GM06990 (cell line): ENCODE data around the gene SSTR3.

Experiments
- DNase-seq: peaks from one replicate; pipeline ENCODE4 v3.0.0-alpha.2; 2011; ENCODE audit not compliant: insufficient read length; ENCODE audit errors: extremely low read depth
- H3K27me3 ChIP-seq: replicated peaks from 2 replicates; pipeline ENCODE4 v1.6.0; 2011; ENCODE audit warnings: low read length; ENCODE audit not compliant: control insufficient read depth, insufficient read depth
- H3K36me3 ChIP-seq: 2 replicates; pipeline ENCODE4 v1.5.1; 2011; ENCODE audit warnings: low read length; ENCODE audit not compliant: control insufficient read depth, insufficient read depth
- H3K4me3 ChIP-seq: replicated peaks from 2 replicates; pipeline ENCODE4 v1.5.1; 2011; ENCODE audit warnings: low read depth, mild to moderate bottlenecking, control low read depth, low read length
- TF ChIP-seq, protein P1 (sequence below): IDR thresholded peaks from 2 replicates; pipeline ENCODE4 v1.5.1; 2011; ENCODE audit warnings: low read length, control low read depth, mild to moderate bottlenecking, inconsistent platforms; ENCODE audit not compliant: insufficient read depth, poor library complexity, severe bottlenecking

SSTR3 gene

GRCh38 chr22:37184380-37184755 lies 27.9 kb downstream of the SSTR3 start:
- no peak for DNase-seq
- Histone ChIP-seq H3K4me3 (no peak overlapping the region), H3K36me3 (no peaks in the 10 kb centered on the region), H3K27me3 (no peaks in the 10 kb centered on the region)
- TF ChIP-seq, protein P1, sequence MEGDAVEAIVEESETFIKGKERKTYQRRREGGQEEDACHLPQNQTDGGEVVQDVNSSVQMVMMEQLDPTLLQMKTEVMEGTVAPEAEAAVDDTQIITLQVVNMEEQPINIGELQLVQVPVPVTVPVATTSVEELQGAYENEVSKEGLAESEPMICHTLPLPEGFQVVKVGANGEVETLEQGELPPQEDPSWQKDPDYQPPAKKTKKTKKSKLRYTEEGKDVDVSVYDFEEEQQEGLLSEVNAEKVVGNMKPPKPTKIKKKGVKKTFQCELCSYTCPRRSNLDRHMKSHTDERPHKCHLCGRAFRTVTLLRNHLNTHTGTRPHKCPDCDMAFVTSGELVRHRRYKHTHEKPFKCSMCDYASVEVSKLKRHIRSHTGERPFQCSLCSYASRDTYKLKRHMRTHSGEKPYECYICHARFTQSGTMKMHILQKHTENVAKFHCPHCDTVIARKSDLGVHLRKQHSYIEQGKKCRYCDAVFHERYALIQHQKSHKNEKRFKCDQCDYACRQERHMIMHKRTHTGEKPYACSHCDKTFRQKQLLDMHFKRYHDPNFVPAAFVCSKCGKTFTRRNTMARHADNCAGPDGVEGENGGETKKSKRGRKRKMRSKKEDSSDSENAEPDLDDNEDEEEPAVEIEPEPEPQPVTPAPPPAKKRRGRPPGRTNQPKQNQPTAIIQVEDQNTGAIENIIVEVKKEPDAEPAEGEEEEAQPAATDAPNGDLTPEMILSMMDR: no peak

DNA sequence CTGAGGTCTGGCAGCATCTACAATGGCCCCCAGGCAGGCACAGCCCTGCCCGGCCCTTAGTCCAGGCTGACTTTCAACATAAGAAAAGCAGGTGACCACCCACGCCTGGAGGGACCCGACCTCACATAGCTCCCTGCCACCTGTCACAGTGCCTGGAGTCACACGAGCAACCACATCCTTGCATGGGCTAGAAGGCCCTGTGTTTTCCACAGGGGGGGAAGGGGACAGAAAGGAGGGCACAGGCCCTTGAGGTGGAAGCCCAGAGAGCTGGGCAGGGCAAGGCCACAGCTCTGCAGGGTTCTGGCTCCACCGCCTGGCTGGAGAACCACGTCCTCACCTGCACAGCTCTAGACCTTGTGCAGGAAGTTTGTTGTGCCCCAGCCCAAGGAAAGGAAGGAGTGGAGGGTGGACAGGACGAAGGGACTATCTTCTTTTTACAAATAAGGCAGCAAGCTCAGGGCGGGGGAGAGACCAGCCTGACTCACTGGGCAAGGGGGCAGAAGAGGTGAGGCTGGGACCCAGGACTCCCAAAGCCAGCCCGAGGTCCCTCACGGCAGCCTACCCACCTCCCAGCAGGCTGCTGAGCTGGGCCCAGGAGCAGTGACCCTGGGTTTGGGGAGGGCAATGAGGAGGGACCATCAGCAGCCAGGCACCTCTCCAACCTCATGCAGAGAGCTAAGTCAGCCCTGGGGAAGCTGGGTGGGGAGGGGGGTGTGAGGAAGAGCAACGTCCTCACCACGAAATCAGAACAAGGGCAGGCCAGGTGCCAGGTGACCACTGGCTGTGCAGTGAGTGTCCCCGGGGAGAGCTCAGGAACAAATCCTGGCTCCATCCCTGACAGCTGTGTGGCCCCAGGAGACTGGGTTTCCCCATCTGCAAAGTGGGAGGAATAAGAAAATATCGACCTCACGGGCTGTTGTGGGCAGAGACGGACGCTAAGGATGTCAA lies 28.6 kb downstream of the SSTR3 start:
- Histone ChIP-seq H3K4me3 (no peak overlapping the region), H3K27me3 (no peaks in the 10 kb centered on the region), H3K36me3 (no peaks in the 10 kb centered on the region)
- TF ChIP-seq, protein P1: peak; percentile 14
- no peak for DNase-seq

DNA sequence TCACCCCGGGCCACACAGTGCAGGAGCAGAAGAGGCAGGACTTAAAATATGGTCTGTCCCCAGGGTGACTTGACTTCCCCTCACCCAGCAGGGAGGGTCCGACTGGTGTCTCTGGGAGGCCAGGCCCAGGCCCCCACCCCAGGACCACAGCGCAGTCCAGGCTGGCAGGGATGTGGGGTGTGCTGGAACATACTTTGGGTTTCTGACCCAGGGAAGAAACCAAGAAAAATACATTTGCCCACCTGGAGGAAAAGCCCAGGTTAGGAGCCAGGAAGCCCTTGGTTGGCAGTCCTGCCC lies 29.4 kb downstream of the SSTR3 start:
- Histone ChIP-seq H3K4me3 (no peak overlapping the region), H3K27me3 (no peaks in the 10 kb centered on the region), H3K36me3 (no peaks in the 10 kb centered on the region)
- TF ChIP-seq, protein P1: no peak
- no peak for DNase-seq

DNA sequence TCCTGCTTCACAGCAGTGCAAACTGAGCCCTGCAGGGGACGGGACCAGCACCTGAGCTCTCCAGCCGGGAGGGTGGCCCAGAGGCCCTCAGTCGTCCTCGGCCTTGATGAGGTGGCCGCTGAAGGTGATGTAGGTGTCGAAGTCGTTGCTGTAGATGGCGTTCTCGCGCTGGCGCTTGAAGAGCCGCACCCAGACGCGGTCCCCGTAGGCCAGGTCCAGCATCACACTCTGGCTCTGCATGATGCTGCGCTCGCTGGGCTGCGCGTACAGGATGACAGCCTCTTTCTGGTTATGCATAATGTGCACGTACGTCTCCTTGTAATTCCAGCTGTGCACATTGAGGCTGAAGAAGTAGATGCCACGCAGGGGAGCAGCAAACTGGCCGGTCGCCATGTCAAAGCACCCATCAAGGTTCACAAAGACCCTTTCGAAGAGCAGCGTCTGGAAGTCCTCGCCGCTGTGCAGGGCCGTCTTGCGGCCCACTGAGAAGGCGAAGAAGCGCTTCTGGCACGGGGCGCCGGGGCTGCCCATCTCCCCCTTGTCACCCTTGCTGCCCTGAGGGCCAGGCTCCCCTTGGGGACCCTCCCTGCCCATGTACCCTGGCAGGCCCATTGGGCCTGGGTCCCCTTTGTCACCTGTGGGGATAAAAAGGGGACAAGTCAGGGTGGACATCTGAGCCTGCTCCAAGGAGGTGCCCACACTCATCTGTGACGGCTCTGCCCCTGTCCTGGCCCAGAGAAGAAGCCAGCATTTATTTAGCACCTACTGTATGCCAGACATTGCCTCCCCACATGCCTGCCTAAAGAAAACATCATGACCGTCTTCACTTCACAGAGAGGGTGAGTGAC lies 30.0 kb downstream of the SSTR3 start:
- DNase-seq: no peak
- Histone ChIP-seq H3K36me3 (no peaks in the 10 kb centered on the region), H3K4me3 (no peak overlapping the region), H3K27me3 (no peaks in the 10 kb centered on the region)
- TF ChIP-seq, protein P1: no peak

- no peak for DNase-seq
- TF ChIP-seq, protein P1: no peak
- Histone ChIP-seq H3K36me3 (no peaks in the 10 kb centered on the region), H3K27me3 (no peaks in the 10 kb centered on the region), H3K4me3 (no peak overlapping the region)
Measured at GRCh38 chr22:37181681-37182080, 30.6 kb downstream of the SSTR3 start.
